Panc1 (cell line): ENCODE data around the gene TNN. TPM values are rescaled to one million over a fixed set of nuclear protein-coding genes. Genes with fewer than 3 reads are reported as not detected.
"Not testable (repeated sequence)": the region's sequence is repeated elsewhere in the genome, so short reads cannot be mapped to it uniquely, and the experiment has no call there.

Source experiments
- ATAC-seq: fragments of 200-7000 bp; cut with Tn5 transposase; 2 replicates; pipeline ENCODE4 v1.9.1; 2020; ENCODE audit warnings: mild to moderate bottlenecking, moderate library complexity
- BruUV-seq: library from RNA; stranded (reverse); fragments of 400-500 nt; replicated peaks from 2 replicates; lab custom pipeline; 2021; lab: Mats Ljungman, UMichigan
- CTCF ChIA-PET: fragments of 300-600 bp; sonication (Branson Sonifier 250); formaldehyde crosslinking; loops from one replicate; lab custom pipeline; 2022; ENCODE audit warnings: antibody characterized with exemption; lab: Charles Lee
- POLR2A ChIA-PET: fragments of 300-600 bp; sonication (Branson Sonifier 250); formaldehyde crosslinking; loops from one replicate; lab custom pipeline; 2022; ENCODE audit warnings: antibody characterized with exemption; lab: Charles Lee
- DNase-seq: peaks from one replicate; pipeline ENCODE4 v3.0.0-alpha.2; 2010; ENCODE audit warnings: low read depth, low spot score
- H3K27ac ChIP-seq: 2 replicates; pipeline ENCODE4 v1.5.1; 2011; ENCODE audit warnings: mild to moderate bottlenecking, low read length, inconsistent platforms
- H3K27me3 ChIP-seq: fragments of 200-500 bp; sonication (Bioruptor generic); 2 replicates; pipeline ENCODE4 v1.6.0; 2014; ENCODE audit warnings: low read length, inconsistent platforms; ENCODE audit not compliant: control insufficient read depth, insufficient read depth
- H3K36me3 ChIP-seq: fragments of 200-500 bp; sonication (Bioruptor generic); 2 replicates; pipeline ENCODE4 v1.5.1; 2014; ENCODE audit warnings: inconsistent platforms, mild to moderate bottlenecking, low read length, moderate library complexity; ENCODE audit not compliant: control insufficient read depth, insufficient read depth
- H3K4me1 ChIP-seq: 2 replicates; pipeline ENCODE4 v1.5.1; 2011; ENCODE audit warnings: inconsistent platforms, mild to moderate bottlenecking, low read length, moderate library complexity; ENCODE audit not compliant: control insufficient read depth, insufficient read depth
- H3K4me3 ChIP-seq, 2 experiments: 2 replicates each; pipeline ENCODE4 v1.5.1; 2011 to 2012; ENCODE audit warnings: low read depth in 2 of 2, low read length in 2 of 2, mild to moderate bottlenecking in 2 of 2, inconsistent platforms in 1 of 2, moderate library complexity in 1 of 2
- H3K9me3 ChIP-seq: fragments of 200-500 bp; sonication (Bioruptor generic); 2 replicates; pipeline ENCODE4 v1.5.1; 2014; ENCODE audit warnings: low read depth, mild to moderate bottlenecking, inconsistent platforms, low read length, moderate library complexity; ENCODE audit not compliant: control insufficient read depth, insufficient read depth
- POLR2AphosphoS5 ChIP-seq: IDR thresholded peaks from 2 replicates; pipeline ENCODE4 v1.6.1; 2012; ENCODE audit warnings: mild to moderate bottlenecking, low read depth, low read length, moderate library complexity
- SIN3A ChIP-seq: IDR thresholded peaks from 2 replicates; pipeline ENCODE4 v1.6.1; 2012; ENCODE audit warnings: low read depth, mild to moderate bottlenecking, low read length, moderate library complexity, borderline replicate concordance; ENCODE audit not compliant: insufficient read depth
- TCF7L2 ChIP-seq: IDR thresholded peaks from 2 replicates; pipeline ENCODE4 v1.6.1; 2011; ENCODE audit warnings: mild to moderate bottlenecking, low read depth, low read length, inconsistent platforms
- in situ Hi-C: cut with HindIII; loops from 2 replicates; pipeline ENCODE4 v1.10.0; 2016; ENCODE audit warnings: low sequenced_read_pairs, low pct_unique_long_range_greater_than_20kb
- intact Hi-C: fragments of 100-400 bp; cut with micrococcal nuclease; formaldehyde crosslinking; loops from one replicate; pipeline ENCODE4 v1.10.0; 2022; ENCODE audit not compliant: unreplicated experiment
- total RNA-seq: library from RNA; stranded (reverse); gene quantifications from one replicate; pipeline ENCODE4 v1.2.1, GENCODE V29; 2021; ENCODE audit not compliant: unreplicated experiment
- TF ChIP-seq, protein P1 (sequence below): fragments of 450-650 bp; IDR thresholded peaks from 2 replicates; pipeline ENCODE4 v1.5.1; 2017; ENCODE audit warnings: mild to moderate bottlenecking
- TF ChIP-seq, protein P2 (sequence below), 2 experiments: IDR thresholded peaks; 2 replicates each; pipeline ENCODE4 v1.6.1; 2011 to 2012; ENCODE audit warnings: low read depth in 2 of 2, control low read depth in 1 of 2, low read length in 1 of 2, mild to moderate bottlenecking in 1 of 2, moderate library complexity in 1 of 2; ENCODE audit not compliant: insufficient read depth in 1 of 2

Gene TNN
- total RNA-seq, 1 experiment from 2014 or later, result not detected

DNA sequence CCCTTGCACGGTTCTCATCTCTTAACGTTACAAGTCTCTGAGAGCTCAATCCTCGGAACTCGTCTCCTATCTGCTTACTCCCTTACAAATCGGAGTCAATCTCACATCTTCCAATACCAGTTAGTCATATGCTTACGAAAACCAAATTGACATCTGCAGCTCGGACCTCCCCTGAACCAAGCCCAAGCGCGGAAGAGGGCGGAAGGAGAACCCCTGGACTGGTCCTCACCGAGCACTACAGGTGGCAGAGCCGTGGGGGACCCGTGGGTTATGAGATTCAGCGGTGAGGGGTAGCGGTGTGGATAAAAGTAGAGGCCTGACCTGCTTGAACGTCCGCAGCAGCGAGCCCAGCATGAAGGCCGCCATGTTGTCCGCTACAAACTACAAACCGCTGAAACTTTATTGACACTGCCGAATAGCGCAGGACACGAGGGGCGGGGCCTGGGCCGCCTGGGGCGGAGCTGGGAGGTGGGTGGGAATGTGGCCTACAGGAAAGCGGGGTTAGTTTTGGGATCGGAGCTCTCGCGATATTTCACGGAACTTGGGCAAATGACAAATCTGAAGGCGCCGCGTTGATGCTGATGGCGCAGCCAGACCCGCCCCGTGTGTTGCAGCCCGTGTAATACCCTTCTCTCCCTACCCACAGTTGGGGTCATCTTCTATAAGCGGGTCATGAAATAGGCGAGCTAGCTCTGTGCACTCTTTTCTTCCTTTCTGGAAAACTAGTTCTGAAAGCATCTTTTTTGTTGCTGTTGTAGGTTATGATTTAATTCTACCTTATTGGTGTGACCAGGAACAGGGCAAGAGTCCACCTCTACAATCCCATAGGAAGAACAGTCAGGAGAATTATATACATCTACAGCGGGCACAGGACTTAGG, 44.4 kb upstream of the TNN start, which contains the start of gene MRPS14:
Gene MRPS14, minus strand, starts transcription at position 383 of the 879 bp plus-strand sequence. Its CDS starts 17 bp downstream, at position 366.
- TF ChIP-seq, protein P1, sequence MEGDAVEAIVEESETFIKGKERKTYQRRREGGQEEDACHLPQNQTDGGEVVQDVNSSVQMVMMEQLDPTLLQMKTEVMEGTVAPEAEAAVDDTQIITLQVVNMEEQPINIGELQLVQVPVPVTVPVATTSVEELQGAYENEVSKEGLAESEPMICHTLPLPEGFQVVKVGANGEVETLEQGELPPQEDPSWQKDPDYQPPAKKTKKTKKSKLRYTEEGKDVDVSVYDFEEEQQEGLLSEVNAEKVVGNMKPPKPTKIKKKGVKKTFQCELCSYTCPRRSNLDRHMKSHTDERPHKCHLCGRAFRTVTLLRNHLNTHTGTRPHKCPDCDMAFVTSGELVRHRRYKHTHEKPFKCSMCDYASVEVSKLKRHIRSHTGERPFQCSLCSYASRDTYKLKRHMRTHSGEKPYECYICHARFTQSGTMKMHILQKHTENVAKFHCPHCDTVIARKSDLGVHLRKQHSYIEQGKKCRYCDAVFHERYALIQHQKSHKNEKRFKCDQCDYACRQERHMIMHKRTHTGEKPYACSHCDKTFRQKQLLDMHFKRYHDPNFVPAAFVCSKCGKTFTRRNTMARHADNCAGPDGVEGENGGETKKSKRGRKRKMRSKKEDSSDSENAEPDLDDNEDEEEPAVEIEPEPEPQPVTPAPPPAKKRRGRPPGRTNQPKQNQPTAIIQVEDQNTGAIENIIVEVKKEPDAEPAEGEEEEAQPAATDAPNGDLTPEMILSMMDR, result no peak
- TF ChIP-seq, protein P2, sequence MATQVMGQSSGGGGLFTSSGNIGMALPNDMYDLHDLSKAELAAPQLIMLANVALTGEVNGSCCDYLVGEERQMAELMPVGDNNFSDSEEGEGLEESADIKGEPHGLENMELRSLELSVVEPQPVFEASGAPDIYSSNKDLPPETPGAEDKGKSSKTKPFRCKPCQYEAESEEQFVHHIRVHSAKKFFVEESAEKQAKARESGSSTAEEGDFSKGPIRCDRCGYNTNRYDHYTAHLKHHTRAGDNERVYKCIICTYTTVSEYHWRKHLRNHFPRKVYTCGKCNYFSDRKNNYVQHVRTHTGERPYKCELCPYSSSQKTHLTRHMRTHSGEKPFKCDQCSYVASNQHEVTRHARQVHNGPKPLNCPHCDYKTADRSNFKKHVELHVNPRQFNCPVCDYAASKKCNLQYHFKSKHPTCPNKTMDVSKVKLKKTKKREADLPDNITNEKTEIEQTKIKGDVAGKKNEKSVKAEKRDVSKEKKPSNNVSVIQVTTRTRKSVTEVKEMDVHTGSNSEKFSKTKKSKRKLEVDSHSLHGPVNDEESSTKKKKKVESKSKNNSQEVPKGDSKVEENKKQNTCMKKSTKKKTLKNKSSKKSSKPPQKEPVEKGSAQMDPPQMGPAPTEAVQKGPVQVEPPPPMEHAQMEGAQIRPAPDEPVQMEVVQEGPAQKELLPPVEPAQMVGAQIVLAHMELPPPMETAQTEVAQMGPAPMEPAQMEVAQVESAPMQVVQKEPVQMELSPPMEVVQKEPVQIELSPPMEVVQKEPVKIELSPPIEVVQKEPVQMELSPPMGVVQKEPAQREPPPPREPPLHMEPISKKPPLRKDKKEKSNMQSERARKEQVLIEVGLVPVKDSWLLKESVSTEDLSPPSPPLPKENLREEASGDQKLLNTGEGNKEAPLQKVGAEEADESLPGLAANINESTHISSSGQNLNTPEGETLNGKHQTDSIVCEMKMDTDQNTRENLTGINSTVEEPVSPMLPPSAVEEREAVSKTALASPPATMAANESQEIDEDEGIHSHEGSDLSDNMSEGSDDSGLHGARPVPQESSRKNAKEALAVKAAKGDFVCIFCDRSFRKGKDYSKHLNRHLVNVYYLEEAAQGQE (IDR thresholded peaks at IDR 0.05; ENCODE audit: insufficient read depth in 1 of 2, low read depth in 2 of 2, low read length in 1 of 2), result 0 out of 4 replicates have a peak, but pooled peaks of 1 of the 2 experiments have one; percentile 12
- TF ChIP-seq TCF7L2 (peak; percentile 58), POLR2AphosphoS5 (peak; percentile 94), SIN3A (peak; percentile 68; the same call in 1 of the 2 replicates)
- Histone ChIP-seq H3K9me3 (no peaks in the 10 kb centered on the region), H3K36me3 (peaks cover 5% of the 10 kb centered on the region; the same call in 1 of the 2 replicates), H3K4me1 (peaks cover 3% of the 10 kb centered on the region; the same call in 1 of the 2 replicates), H3K27ac (peak within 1 kb of the TSS; percentile 97), H3K27me3 (no peaks in the 10 kb centered on the region), H3K4me3 (peak within 1 kb of the TSS; percentile 97 to 99)
- ATAC-seq (peak; percentile 99), DNase-seq (peak; percentile 95)
- in situ Hi-C loops, result no loop called here
- BruUV-seq, result no TSS peak
- ChIA-PET CTCF (interaction anchor here (1.6 kb wide), 1 partner anchor 102 kb away, joined by 6 read pairs; no protein-coding TSS in a partner anchor), POLR2A (interaction anchor here (0.9 kb wide), 1 partner anchor 47 kb away, joined by 4 read pairs; no protein-coding TSS in a partner anchor)
- intact Hi-C loops, result no loop called here

DNA sequence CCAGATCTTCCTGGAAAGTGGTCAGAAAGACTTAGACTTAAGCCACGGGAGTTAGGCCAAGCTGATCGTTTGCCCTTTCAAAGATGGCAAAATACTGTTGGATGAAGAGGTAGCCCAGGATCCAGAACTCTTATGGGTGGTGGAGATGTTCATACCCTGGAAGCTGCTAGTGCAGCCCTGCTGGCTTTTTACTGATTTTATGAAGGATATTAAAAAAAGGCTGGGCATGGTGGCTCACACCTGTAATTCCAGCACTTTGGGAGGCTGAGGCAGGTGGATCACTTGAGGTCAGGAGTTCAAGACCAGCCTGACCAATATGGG, 43.8 kb upstream of the TNN start:
- H3K27me3 ChIP-seq, DNase-seq, H3K36me3 ChIP-seq, intact Hi-C loops, H3K9me3 ChIP-seq, ATAC-seq, in situ Hi-C loops, BruUV-seq, H3K4me1 ChIP-seq: not testable (repeated sequence)
- peak overlapping the region; percentile 97 to 99 for H3K4me3 ChIP-seq
- ChIA-PET CTCF (interaction anchor here (1.6 kb wide), 1 partner anchor 101 kb away, joined by 6 read pairs; no protein-coding TSS in a partner anchor), POLR2A (interaction anchor here (0.9 kb wide), 1 partner anchor 48 kb away, joined by 4 read pairs; no protein-coding TSS in a partner anchor)
- peak overlapping the region; percentile 95 for H3K27ac ChIP-seq
